Embryonic facial prominence (tissue), 1 donor: Measurements from ENCODE around the gene PASK.
"Not testable (repeated sequence)": the region's sequence is repeated elsewhere in the genome, so short reads cannot be mapped to it uniquely, and the experiment has no call there.

Experiments used
- DNase-seq: peaks from one replicate; pipeline ENCODE4 v3.0.0-alpha.2; 2016; ENCODE audit errors: extremely low spot score

Gene PASK

GRCh38 chr2:241148891-241149674, at the start of gene PASK:
Gene PASK, minus strand, starts transcription at chr2:241149472. Its CDS starts 6,440 bp downstream, at chr2:241143032.
- peak; percentile 91 for DNase-seq

DNA sequence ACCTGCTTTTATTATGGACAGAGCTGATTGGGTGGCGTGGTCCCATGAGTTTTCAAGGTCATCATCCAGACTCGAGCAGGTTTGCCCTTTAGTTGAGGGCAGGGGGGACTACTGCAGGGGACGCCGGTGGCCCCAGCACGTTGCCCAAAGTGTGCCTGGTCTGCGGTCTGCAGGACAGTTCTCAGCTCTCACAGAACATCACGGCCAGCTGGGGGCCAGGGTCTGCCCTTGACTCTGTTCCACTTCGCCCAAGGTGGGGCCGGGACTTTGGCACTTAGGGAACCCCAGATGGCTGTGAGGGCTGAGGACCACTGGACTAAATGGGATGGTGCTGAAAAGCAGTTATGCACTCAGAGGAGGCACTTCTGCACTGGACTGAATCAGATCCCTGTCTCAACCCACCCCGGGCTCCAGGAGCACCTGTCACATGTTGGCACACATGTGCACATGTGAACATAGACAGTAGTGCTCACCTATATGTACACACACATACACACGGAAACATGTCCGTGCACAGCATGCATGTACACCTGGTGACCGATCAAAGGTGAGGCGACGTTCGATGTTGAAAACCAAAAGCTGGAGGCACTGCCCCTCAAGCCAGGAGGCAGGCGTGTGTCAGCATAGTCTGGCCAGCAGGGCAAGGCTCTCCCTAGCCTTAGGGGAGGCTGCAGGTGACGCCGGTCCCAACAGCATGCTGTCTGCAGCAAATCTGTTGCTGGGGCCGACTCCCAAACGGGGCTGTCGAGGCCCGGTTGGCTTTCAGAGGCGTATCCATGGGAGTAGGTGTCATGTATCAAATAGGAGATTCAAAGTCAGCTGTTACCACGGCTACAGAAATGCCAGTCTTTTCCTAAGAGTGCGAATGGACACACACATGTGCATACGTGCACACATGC, 49.4 kb upstream of the PASK start:
- no peak for DNase-seq

DNA sequence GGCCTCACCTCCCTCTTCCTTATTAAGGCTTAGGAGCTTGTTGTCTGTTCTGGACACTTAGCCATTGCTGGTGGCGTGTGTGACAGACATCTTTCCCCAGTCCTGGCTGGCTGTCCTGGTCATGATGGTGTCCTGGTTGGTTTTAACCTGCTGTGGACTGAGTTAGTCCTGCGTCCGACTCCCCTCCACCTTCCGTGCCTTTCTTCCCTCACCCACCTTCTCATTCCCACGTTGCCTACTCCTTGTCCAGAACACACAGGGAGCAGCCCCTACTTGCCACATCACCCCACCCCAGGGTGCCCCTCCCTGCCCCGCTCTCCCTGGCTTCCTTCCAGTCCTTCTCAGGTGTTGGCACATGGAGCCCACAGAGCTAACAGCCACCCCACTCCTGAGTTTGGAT, 48.7 kb upstream of the PASK start:
- DNase-seq = no peak

DNA sequence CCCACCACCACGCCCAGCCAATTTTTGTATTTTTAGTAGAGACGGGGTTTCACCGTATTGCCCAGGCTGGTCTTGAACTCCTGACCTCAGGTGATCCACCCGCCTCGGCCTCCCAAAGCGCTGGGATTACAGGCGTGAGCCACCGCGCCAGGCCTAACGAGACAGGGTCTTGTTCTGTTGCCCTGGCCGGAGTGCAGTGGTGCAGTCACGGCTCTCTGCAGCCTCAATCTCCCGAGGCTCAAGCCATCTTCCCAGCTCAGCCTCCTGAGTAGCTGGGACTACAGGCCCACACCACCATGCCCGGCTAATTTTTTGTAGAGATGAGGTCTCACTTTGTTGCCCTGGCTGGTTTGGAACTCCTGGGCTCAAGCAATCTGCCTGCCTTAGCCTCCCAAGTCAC, 48.0 kb upstream of the PASK start:
- DNase-seq = not testable (repeated sequence)

GRCh38 chr2:241195506-241196130, 46.3 kb upstream of the PASK start:
- no peak for DNase-seq

GRCh38 chr2:241194811-241195210, 45.5 kb upstream of the PASK start:
- no peak for DNase-seq

GRCh38 chr2:241193271-241193670, 44.0 kb upstream of the PASK start:
- no peak for DNase-seq

GRCh38 chr2:241191081-241191480, 41.8 kb upstream of the PASK start:
- no peak for DNase-seq

- no peak for DNase-seq
Observed at GRCh38 chr2:241190291-241190981, 41.2 kb upstream of the PASK start.

GRCh38 chr2:241189856-241190201, 40.6 kb upstream of the PASK start:
- no peak for DNase-seq

- DNase-seq = no peak
Observed at GRCh38 chr2:241189093-241189855, 40.0 kb upstream of the PASK start.

GRCh38 chr2:241188361-241189092, 39.3 kb upstream of the PASK start, which contains the start of gene ANO7:
Gene ANO7, plus strand, starts transcription at chr2:241188677. Its CDS starts 1,387 bp downstream, at chr2:241190064.
- DNase-seq = no peak

GRCh38 chr2:241187918-241188234, 38.6 kb upstream of the PASK start:
- no peak for DNase-seq

DNA sequence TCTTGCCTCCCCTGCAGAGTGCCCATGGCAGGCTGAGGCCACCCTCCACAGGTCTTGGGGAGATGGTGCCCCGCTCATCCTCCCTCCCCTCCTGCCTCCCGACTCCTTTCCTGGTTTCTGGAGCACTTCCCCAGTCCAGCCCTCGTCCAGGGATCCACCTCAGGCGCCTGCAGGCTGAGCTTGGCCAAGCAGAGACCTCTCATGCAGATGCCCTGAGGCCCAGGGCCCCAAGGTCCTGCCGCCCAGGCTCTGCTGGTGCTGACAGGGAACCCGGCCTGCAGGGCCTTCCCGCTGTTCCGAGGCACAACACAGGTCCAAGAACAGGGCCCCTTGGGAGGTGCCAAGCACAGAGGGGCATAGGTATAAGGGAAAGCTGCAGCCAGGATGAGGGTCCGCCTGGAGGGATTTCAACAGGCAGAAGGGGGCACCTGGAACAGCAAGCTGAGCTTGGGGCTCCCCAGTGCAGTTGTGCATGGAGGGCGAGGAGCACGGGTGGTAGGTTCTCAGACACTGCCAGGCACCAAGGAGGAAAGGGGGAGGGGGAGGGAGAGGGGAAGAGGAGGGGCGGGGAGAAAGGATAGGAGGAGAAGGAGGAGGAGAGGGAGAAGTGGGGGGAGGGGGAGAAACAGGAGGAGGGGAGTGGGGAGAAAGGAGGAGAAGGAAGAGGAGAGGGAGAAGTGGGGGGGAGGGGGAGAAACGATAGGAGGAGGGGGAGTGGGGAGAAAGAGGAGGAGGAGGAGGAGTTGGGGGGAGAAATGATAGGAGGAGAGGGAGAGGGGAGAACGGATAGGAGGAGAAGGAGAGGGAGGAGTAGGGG, 38.0 kb upstream of the PASK start:
- peak; percentile 29 for DNase-seq

GRCh38 chr2:241185961-241186360, 36.7 kb upstream of the PASK start:
- DNase-seq = no peak

GRCh38 chr2:241184901-241185300, 35.6 kb upstream of the PASK start:
- no peak for DNase-seq

- no peak for DNase-seq
Observed at GRCh38 chr2:241183221-241183620, 33.9 kb upstream of the PASK start.

DNA sequence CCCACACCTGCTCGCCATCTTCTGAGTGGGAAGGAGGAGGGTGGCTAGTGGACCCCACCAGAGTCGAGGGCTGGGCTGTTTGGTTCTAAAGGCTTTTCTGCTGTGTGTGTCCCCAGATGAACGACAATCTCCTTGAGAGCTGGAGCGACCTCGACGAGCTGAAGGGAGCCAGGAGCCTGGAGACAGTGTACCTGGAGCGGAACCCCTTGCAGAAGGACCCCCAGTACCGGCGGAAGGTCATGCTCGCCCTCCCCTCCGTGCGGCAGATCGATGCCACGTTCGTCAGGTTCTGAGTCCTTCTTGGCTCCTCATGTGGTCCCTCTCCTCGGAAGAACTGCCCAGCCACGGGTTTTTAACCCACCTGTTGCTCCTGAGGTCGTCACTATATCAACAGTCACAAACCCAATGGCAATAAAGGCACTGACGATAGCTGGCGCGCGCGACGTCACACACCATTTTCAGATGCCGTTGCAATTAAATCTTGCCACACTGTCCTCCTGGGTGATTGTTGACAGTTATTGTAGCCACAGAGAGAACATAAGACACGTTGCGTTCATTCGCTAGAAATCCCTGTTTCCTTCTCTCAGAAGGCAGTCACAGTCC, 33.4 kb upstream of the PASK start:
- no peak for DNase-seq

- no peak for DNase-seq
Observed at GRCh38 chr2:241182126-241182525, 32.9 kb upstream of the PASK start.
